SH-SY5Y (cell line): ENCODE data around the gene DIS3L2.

Experiments
- GATA2 ChIP-seq: IDR thresholded peaks from 2 replicates; pipeline ENCODE4 v1.6.1; 2011; ENCODE audit warnings: mild to moderate bottlenecking, low read depth, low read length
- GATA3 ChIP-seq: IDR thresholded peaks from 2 replicates; pipeline ENCODE4 v1.6.1; 2011; ENCODE audit warnings: low read depth, mild to moderate bottlenecking, low read length, moderate library complexity

GRCh38 chr2:232049350-232049749, 87.8 kb downstream of the DIS3L2 start:
- TF ChIP-seq GATA2 (no peak), GATA3 (no peak)
